GM12891 (cell line): ENCODE measurements around the gene RASSF4.

Experiments
- PAX5 ChIP-seq: IDR thresholded peaks from 2 replicates; pipeline ENCODE4 v1.6.1; 2011; ENCODE audit warnings: low read length, moderate library complexity, mild to moderate bottlenecking; ENCODE audit not compliant: insufficient read depth, severe bottlenecking
- POLR2A ChIP-seq: IDR thresholded peaks from 2 replicates; pipeline ENCODE4 v1.6.1; 2011; ENCODE audit warnings: low read depth, low read length, control low read depth
- POLR2AphosphoS5 ChIP-seq: IDR thresholded peaks from 2 replicates; pipeline ENCODE4 v1.6.1; 2011; ENCODE audit warnings: low read depth, low read length, control low read depth

GRCh38 chr10:44952779-44953231, 6.8 kb upstream of the RASSF4 start:
- TF ChIP-seq POLR2AphosphoS5 (no peak), POLR2A (no peak), PAX5 (no peak)
